Stimulated activated CD4-positive, alpha-beta T cell treated with anti-CD3 and anti-CD28 coated beads, Interleukin-12 subunit alpha, Interleukin-12 subunit beta, amount 100 ng/mL, for 48 hours (primary cell): ENCODE data around the gene RPA3.

Experiments
- DNase-seq, 3 donors: peaks; one replicate each; pipeline ENCODE4 v3.0.0-alpha.2; 2020; ENCODE audit warnings: low read depth in 2 of 3, low spot score in 1 of 3

Gene RPA3

GRCh38 chr7:7732621-7733281 is 14.3 kb upstream of the RPA3 start:
- DNase-seq: no peak

GRCh38 chr7:7731732-7732131 is 13.3 kb upstream of the RPA3 start:
- DNase-seq: no peak

GRCh38 chr7:7720750-7721621 is 2.6 kb upstream of the RPA3 start:
- DNase-seq: no peak

- no peak for DNase-seq
Measured at GRCh38 chr7:7720193-7720592, 1.8 kb upstream of the RPA3 start.

GRCh38 chr7:7719236-7719635 is 829 bp upstream of the RPA3 start:
- peak; percentile 10 to 46 (median 17) for DNase-seq

GRCh38 chr7:7713730-7714129 is 4.7 kb downstream of the RPA3 start:
- no peak for DNase-seq

GRCh38 chr7:7710469-7710868 is 7.9 kb downstream of the RPA3 start:
- DNase-seq: no peak

GRCh38 chr7:7709291-7709690 is 9.1 kb downstream of the RPA3 start:
- DNase-seq: no peak

GRCh38 chr7:7707806-7708205 is 10.6 kb downstream of the RPA3 start:
- DNase-seq: no peak

- DNase-seq: no peak
Measured at GRCh38 chr7:7707246-7707645, 11.2 kb downstream of the RPA3 start.

GRCh38 chr7:7706556-7707172 is 11.7 kb downstream of the RPA3 start:
- no peak for DNase-seq

GRCh38 chr7:7706101-7706511 is 12.3 kb downstream of the RPA3 start:
- no peak for DNase-seq

GRCh38 chr7:7705318-7705717 is 13.1 kb downstream of the RPA3 start:
- DNase-seq: no peak

GRCh38 chr7:7704867-7705266 is 13.5 kb downstream of the RPA3 start:
- DNase-seq: no peak

GRCh38 chr7:7703427-7703826 is 15.0 kb downstream of the RPA3 start:
- no peak for DNase-seq

- DNase-seq: no peak
Measured at GRCh38 chr7:7702826-7703225, 15.6 kb downstream of the RPA3 start.

GRCh38 chr7:7701527-7701926 is 16.9 kb downstream of the RPA3 start:
- DNase-seq: no peak

- no peak for DNase-seq
Measured at GRCh38 chr7:7699970-7700369, 18.4 kb downstream of the RPA3 start.

- no peak for DNase-seq
Measured at GRCh38 chr7:7699380-7699779, 19.0 kb downstream of the RPA3 start.

GRCh38 chr7:7698930-7699329 is 19.5 kb downstream of the RPA3 start:
- DNase-seq: no peak

GRCh38 chr7:7696458-7697119 is 21.8 kb downstream of the RPA3 start:
- DNase-seq: no peak
